HFF-Myc (cell line): Measurements from ENCODE around the gene CD2.

Source experiments
- DNase-seq: peaks from one replicate; pipeline ENCODE4 v3.0.0-alpha.2; 2011; ENCODE audit warnings: low read depth; ENCODE audit errors: extremely low read depth
- H3K4me3 ChIP-seq: replicated peaks from 2 replicates; pipeline ENCODE4 v1.5.1; 2011; ENCODE audit warnings: low read depth, mild to moderate bottlenecking, control low read depth, low read length
- CTCF ChIP-seq: IDR thresholded peaks from 2 replicates; pipeline ENCODE4 v1.5.1; 2012; ENCODE audit warnings: mild to moderate bottlenecking, low read depth, low read length, control low read depth; ENCODE audit errors: missing control alignments

Gene CD2

GRCh38 chr1:116794371-116794770 lies 40.1 kb downstream of the CD2 start:
- H3K4me3 ChIP-seq, result no peak overlapping the region
- no peak for DNase-seq
- TF ChIP-seq CTCF, result no peak

DNA sequence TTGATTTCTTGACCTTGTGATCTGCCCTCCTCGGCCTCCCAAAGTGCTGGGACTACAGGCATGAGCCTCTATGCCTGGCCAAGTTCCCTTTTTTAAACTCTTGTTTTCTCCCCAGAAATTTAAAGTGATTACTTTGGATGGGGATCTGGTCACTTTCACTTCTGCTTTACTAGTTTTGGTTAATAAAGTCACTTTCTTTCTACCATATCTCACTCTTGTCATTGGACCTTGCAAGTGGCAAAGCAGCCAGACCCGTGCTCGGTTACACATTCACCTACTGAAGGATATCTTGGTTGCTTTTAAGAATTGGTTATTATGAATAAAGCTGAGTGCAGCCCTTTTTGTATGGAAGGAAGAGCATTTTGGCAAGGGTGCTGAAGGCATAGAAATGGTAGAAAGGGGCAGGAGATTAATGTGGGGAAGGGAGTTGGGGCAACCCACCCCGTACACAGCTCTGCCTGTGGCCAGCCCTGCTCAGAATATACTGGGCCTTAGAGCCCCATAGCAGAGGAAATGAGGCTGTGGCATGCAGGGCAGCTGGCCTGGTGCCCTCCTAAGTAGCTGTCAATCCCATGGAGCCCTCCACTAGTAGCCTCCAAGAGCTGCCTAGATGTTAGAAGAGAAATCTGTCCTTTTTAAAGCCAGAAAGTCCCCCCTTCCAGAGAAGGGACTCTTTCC lies 40.7 kb downstream of the CD2 start:
- no peak for TF ChIP-seq CTCF
- DNase-seq, result no peak
- no peak overlapping the region for H3K4me3 ChIP-seq

DNA sequence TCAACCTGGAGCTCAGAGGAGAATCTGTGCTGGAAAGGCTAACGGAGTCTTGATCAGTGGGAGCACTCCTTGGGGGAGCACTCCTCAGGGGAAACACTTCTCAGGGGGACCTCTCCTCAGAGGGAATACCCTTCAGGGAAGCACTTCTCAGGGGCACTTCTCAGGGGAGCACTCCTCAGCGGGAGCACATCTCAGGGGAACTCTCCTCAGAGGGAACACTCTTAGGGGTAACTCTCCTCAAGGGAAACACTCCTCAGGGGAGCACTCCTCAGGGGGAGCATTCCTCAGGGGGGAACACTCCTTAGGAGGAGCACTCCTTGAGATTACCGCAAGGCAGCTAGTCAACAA lies 41.2 kb downstream of the CD2 start:
- no peak for TF ChIP-seq CTCF
- no peak for DNase-seq
- no peak overlapping the region for H3K4me3 ChIP-seq

DNA sequence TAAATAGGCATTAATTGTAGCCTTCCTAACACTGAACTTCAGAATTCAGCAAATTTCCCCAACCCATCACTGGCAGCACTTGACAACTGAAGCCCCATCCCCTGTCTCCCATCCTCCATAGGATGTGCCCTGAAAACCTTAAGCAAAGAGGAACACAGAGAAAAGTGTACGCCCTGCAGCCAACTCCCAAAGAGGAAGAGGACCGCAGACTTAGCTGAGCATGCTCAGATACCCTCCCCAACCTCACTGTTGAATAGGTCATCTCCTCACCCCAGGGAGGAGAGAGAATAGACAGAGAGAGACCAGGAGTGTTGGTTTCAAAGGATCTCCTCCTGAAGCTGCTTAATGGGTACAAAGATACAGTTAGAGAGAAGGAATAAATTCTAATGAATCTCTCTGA lies 50.5 kb downstream of the CD2 start:
- H3K4me3 ChIP-seq, result no peak overlapping the region
- TF ChIP-seq CTCF, result no peak
- DNase-seq, result no peak

GRCh38 chr1:116805398-116805797 lies 51.2 kb downstream of the CD2 start:
- no peak overlapping the region for H3K4me3 ChIP-seq
- no peak for DNase-seq
- no peak for TF ChIP-seq CTCF

DNA sequence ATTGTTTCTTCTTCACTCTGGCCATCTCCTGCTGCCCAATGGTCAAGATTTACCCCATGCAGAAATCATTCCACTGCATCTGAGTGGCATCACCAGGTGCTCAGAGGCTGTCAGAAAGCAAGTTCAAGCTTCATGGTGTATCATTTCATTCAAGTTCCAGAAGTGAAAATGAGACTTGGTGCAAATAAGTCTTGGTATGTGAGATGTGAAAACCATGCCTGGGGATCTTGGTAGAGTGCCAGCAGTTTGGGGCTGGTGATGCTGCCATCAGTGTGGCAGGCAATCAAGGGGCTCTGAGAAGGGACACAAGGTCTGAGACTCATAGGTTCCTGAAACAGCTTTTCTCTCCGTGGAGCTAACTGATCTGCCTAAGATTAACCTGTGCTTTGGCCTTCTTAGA lies 52.0 kb downstream of the CD2 start:
- no peak overlapping the region for H3K4me3 ChIP-seq
- no peak for TF ChIP-seq CTCF
- no peak for DNase-seq

GRCh38 chr1:116806671-116807070 lies 52.4 kb downstream of the CD2 start:
- no peak overlapping the region for H3K4me3 ChIP-seq
- TF ChIP-seq CTCF, result no peak
- DNase-seq, result no peak
